Mucosa of descending colon (tissue), 3 donors: Measurements from ENCODE around the gene ARMH3. TPM values are rescaled to one million over a fixed set of nuclear protein-coding genes. Genes with fewer than 3 reads are reported as not detected.

Experiments
- ATAC-seq: fragments of 200-7000 bp; cut with Tn5 transposase; one replicate; pipeline ENCODE4 v1.9.1; 2020; ENCODE audit warnings: mild to moderate bottlenecking, moderate library complexity
- DNase-seq, 3 donors: peaks; one replicate each; pipeline ENCODE4 v3.0.0-alpha.2; 2020
- H3K36me3 ChIP-seq: fragments of 200-600 bp; one replicate; pipeline ENCODE4 v1.8.0; 2021; ENCODE audit warnings: low read depth, mild to moderate bottlenecking
- H3K4me1 ChIP-seq: fragments of 200-600 bp; one replicate; pipeline ENCODE4 v1.8.0; 2021; ENCODE audit warnings: low read depth, mild to moderate bottlenecking
- H3K4me3 ChIP-seq: fragments of 200-600 bp; one replicate; pipeline ENCODE4 v1.8.0; 2021; ENCODE audit warnings: mild to moderate bottlenecking
- H3K9me3 ChIP-seq: fragments of 200-600 bp; one replicate; pipeline ENCODE4 v1.8.0; 2021; ENCODE audit warnings: mild to moderate bottlenecking
- CTCF ChIP-seq: fragments of 200-600 bp; IDR thresholded peaks from one replicate; pipeline ENCODE4 v1.8.0; 2022; ENCODE audit warnings: antibody characterized with exemption, mild to moderate bottlenecking
- intact Hi-C, 2 donors: fragments of 100-400 bp; cut with DNase I in 1 of 2; cut with micrococcal nuclease in 1 of 2; formaldehyde crosslinking; loops; one replicate each; pipeline versions ENCODE4 v1.11.0 to v1.11.1; 2022; cut with DNase I, micrococcal nuclease
- total RNA-seq, 3 donors: library from RNA; stranded (reverse); fragmentation: NEBNext Ultra II Directional in 2 of 3; extraction: Animal tissue kit (Norgen Biotek cat#: 25700) in 2 of 3; gene quantifications; one replicate each; pipeline versions ENCODE4 v1.2.1 to v1.2.4, GENCODE V29; 2021 to 2023
- donor health status: DM: no; HTN: no; CAD: no; lungs with moderate emphysema.
- donor health status: DM: no; HTN: no; CAD: no.
- donor health status: DM: no; HTN: yes; CAD: no.

ARMH3 gene
- total RNA-seq, 3 donors from 2014 or later, result 25.8 to 45.6 (median 28.1) TPM

GRCh38 chr10:101830322-101831168 is 225.4 kb downstream of the ARMH3 start:
- Histone ChIP-seq H3K9me3 (no peaks in the 10 kb centered on the region), H3K4me1 (peaks cover 14% of the 10 kb centered on the region), H3K36me3 (no peaks in the 10 kb centered on the region), H3K4me3 (no peak overlapping the region)
- ATAC-seq, result peak; percentile 93
- peak; percentile 94 to 97 (median 97) for DNase-seq
- TF ChIP-seq CTCF, result no peak
- intact Hi-C loops, result no loop called here

- intact Hi-C loops, result no loop called here
- Histone ChIP-seq H3K9me3 (no peaks in the 10 kb centered on the region), H3K4me1 (peaks cover 14% of the 10 kb centered on the region), H3K4me3 (no peak overlapping the region), H3K36me3 (no peaks in the 10 kb centered on the region)
- peak; percentile 77 to 87 (median 82) for DNase-seq
- peak; percentile 12 for ATAC-seq
- TF ChIP-seq CTCF, result no peak
Measured at GRCh38 chr10:101829561-101830315, 226.2 kb downstream of the ARMH3 start.

GRCh38 chr10:101828766-101829551 is 227.0 kb downstream of the ARMH3 start:
- Histone ChIP-seq H3K9me3 (no peaks in the 10 kb centered on the region), H3K4me1 (peaks cover 14% of the 10 kb centered on the region), H3K4me3 (no peak overlapping the region), H3K36me3 (no peaks in the 10 kb centered on the region)
- no peak for TF ChIP-seq CTCF
- DNase-seq (peak; percentile 39 to 71 (median 62)), ATAC-seq (no peak)
- intact Hi-C loops, result no loop called here

- no peak for ATAC-seq
- intact Hi-C loops, result no loop called here
- Histone ChIP-seq H3K9me3 (no peaks in the 10 kb centered on the region), H3K36me3 (no peaks in the 10 kb centered on the region), H3K4me3 (no peak overlapping the region), H3K4me1 (peaks cover 14% of the 10 kb centered on the region)
- no peak for DNase-seq
- no peak for TF ChIP-seq CTCF
Measured at GRCh38 chr10:101827919-101828600, 227.9 kb downstream of the ARMH3 start.

GRCh38 chr10:101826852-101827434 is 229.0 kb downstream of the ARMH3 start:
- ATAC-seq, result no peak

More at GRCh38 chr10:101826852-101827434, 229.0 kb downstream of the ARMH3 start:
- no peak for TF ChIP-seq CTCF
- intact Hi-C loops, result no loop called here
- H3K9me3 ChIP-seq, result no peaks in the 10 kb centered on the region
- peaks cover 14% of the 10 kb centered on the region for H3K4me1 ChIP-seq
- no peaks in the 10 kb centered on the region for H3K36me3 ChIP-seq
- no peak for DNase-seq
- no peak overlapping the region for H3K4me3 ChIP-seq
